Uterus (tissue), 2 donors: ENCODE measurements around the gene TSSK6.

Experiments
- CTCF ChIP-seq, 4 experiments: fragments of 200-600 bp in 2 of 4; fragments of 450-650 bp in 2 of 4; sonication (generic) in 2 of 4; IDR thresholded peaks; one replicate each; pipeline ENCODE4 v1.5.1; 2016 to 2019; ENCODE audit warnings: antibody characterized with exemption in 4 of 4, mild to moderate bottlenecking in 2 of 4, moderate library complexity in 1 of 4
- POLR2A ChIP-seq, 2 donors: fragments of 450-650 bp; IDR thresholded peaks; one replicate each; pipeline ENCODE4 v1.6.1; 2016; ENCODE audit warnings: antibody characterized with exemption in 2 of 2, mild to moderate bottlenecking in 1 of 2, moderate library complexity in 1 of 2

DNA sequence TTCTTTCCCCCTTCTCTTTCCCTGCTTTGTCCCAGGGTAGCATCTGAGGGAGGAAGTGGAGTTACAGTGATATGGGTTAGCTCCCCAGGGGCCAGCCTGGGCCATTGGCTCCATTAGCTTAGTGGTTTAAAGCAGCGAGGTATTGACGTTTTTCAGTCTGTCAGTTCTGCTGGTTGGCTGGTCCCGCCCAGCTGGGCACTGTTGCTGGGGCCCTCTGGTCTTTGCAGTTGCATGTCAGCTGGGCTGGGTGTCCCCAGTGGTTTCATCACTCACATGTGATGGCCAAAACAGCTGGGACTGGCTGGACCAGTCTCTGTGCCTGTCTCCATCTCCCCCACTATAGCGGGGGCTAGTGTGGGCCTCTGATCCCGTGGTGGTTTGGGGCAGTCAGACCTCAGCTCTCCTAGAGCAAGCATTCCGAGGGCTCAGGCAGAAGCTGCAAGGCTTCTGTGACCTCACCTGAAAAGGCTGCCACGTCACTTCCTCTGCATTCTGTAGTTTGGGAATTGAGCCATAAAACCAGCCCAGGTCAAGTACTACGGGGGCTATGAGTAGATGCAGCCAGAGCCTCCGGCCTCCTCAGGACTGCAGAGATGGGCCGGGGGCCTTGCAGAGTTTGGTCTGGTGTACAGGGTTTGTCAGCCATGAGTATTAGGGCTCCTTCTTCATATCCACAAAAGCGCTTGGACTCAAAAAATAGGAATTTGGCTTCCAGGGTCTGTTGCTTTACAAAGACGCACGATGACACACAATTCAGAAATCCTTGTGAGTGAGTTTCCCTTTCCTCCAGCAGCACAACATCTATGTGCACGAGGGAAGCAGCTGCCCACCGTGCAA lies 30.0 kb downstream of the TSSK6 start:
- TF ChIP-seq POLR2A (IDR thresholded peaks at IDR 0.05) = no peak
- no peak for TF ChIP-seq CTCF (IDR thresholded peaks at IDR 0.05)
